Keratinocyte (primary cell): ENCODE results near the gene PDE9A.

Experiments
- EZH2 ChIP-seq: IDR thresholded peaks from one replicate; pipeline ENCODE4 v1.6.1; 2012; ENCODE audit warnings: inconsistent platforms, mild to moderate bottlenecking, low read length, moderate library complexity
- TF ChIP-seq, protein P1 (sequence below), 3 experiments: IDR thresholded peaks in 1 of 3; conservative IDR thresholded peaks in 1 of 3; optimal IDR thresholded peaks in 1 of 3; 2 replicates in 2 of 3; 3 replicates in 1 of 3; pipeline versions ENCODE3 to v1.5.1; 2011; ENCODE audit warnings: low read length in 3 of 3, mild to moderate bottlenecking in 3 of 3, moderate library complexity in 2 of 3, control low read depth in 1 of 3, inconsistent platforms in 1 of 3; ENCODE audit not compliant: insufficient read depth in 2 of 3; ENCODE audit errors: extremely low read depth in 1 of 3

DNA sequence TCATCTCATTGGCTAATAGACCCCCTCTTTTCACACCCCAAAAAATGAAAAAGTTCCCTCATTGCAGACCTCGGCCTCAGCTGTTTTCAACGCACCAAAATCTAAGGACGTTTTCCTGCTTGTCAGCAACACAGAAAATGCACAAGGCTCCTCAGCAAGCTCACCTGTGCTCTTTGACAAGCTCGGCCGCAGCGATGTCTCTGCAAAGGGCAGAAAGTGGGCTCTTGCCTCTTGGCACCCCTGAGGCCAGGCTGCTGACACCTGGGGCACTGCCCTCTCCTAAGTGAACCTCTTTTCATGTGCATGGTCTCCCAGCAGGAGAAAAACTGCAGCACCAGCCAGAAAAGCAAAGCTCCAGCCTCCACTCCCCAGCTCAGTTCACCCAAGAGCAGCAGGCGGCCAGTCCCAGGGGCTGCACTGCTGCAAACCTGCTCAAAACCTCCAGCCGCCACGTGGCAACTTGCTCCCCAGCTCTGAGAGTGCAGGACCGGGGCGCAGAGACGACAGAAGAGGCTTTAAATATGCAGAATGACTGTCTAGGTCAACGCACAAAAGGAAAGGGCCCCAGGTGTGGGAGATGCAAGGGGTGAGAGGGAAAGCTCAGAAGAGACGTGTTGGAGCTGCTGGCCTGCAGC is 101.7 kb downstream of the PDE9A start:
- TF ChIP-seq, protein P1, sequence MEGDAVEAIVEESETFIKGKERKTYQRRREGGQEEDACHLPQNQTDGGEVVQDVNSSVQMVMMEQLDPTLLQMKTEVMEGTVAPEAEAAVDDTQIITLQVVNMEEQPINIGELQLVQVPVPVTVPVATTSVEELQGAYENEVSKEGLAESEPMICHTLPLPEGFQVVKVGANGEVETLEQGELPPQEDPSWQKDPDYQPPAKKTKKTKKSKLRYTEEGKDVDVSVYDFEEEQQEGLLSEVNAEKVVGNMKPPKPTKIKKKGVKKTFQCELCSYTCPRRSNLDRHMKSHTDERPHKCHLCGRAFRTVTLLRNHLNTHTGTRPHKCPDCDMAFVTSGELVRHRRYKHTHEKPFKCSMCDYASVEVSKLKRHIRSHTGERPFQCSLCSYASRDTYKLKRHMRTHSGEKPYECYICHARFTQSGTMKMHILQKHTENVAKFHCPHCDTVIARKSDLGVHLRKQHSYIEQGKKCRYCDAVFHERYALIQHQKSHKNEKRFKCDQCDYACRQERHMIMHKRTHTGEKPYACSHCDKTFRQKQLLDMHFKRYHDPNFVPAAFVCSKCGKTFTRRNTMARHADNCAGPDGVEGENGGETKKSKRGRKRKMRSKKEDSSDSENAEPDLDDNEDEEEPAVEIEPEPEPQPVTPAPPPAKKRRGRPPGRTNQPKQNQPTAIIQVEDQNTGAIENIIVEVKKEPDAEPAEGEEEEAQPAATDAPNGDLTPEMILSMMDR (optimal IDR thresholded peaks at IDR 0.05 in 1 of 3, IDR thresholded peaks at IDR 0.05 in 1 of 3, conservative IDR thresholded peaks at IDR 0.05 in 1 of 3; ENCODE audit: extremely low read depth in 1 of 3, insufficient read depth in 2 of 3, low read length in 3 of 3), result no peak
- no peak for TF ChIP-seq EZH2
